Measurements from ENCODE around the gene RASSF7.

RASSF7 gene

GRCh38 chr11:556662-557256 is 4.0 kb upstream of the RASSF7 start:
- H3K9me3 ChIP-seq (ENCODE audit: insufficient read depth, low read depth, low read length) = peaks cover 4% of the 10 kb centered on the region
- H3K4me2 ChIP-seq (ENCODE audit: low read length) = peak overlapping the region; percentile 67
- no peak overlapping the region for H4K91ac ChIP-seq (ENCODE audit: low read depth, low read length)
- no peak overlapping the region for H3K23ac ChIP-seq (ENCODE audit: low read length)
- no peak for DNase-seq
- no peaks in the 10 kb centered on the region for H3K36me3 ChIP-seq (ENCODE audit: control insufficient read depth in 1 of 2, insufficient read depth in 2 of 2, low read length in 2 of 2)
- no peak overlapping the region for H3K27ac ChIP-seq (ENCODE audit: low read depth, low read length)
- no peak overlapping the region for H2BK120ac ChIP-seq (ENCODE audit: insufficient read depth, low read length, poor library complexity)
- H3K9ac ChIP-seq (ENCODE audit: low read length) = no peak overlapping the region
- H3K79me1 ChIP-seq (ENCODE audit: low read length) = peaks cover 20% of the 10 kb centered on the region
- no CpG with 5 or more reads among the region's 22 CpGs for WGBS (ENCODE audit: extremely low coverage, insufficient coverage, insufficient read length)
- no peak overlapping the region for H2AFZ ChIP-seq (ENCODE audit: insufficient read depth, low read length, poor library complexity)
- no peak overlapping the region for H3K14ac ChIP-seq (ENCODE audit: low read length)
- no peak overlapping the region for H2AK5ac ChIP-seq (ENCODE audit: low read length)
- no peak overlapping the region for H3K4me3 ChIP-seq (ENCODE audit: low read depth, low read length)
- no peak overlapping the region for H2BK5ac ChIP-seq (ENCODE audit: low read depth, low read length, poor library complexity)
- no peak overlapping the region for H3K4ac ChIP-seq (ENCODE audit: low read depth, low read length)
- no peak overlapping the region for H3K18ac ChIP-seq (ENCODE audit: low read length)
- H3K4me1 ChIP-seq (ENCODE audit: control insufficient read depth in 1 of 2, insufficient read depth in 2 of 2, low read length in 2 of 2) = peaks cover 23 to 29% of the 10 kb centered on the region in 2 experiments
- H3K79me2 ChIP-seq (ENCODE audit: control insufficient read depth, insufficient read depth, low read length, poor library complexity) = peaks cover 13% of the 10 kb centered on the region
- H3K27me3 ChIP-seq (ENCODE audit: insufficient read depth, low read length) = peaks cover 17% of the 10 kb centered on the region
- H2BK12ac ChIP-seq (ENCODE audit: low read length) = no peak overlapping the region
- no peak overlapping the region for H4K8ac ChIP-seq (ENCODE audit: low read depth, low read length)
- H4K12ac ChIP-seq (ENCODE audit: low read depth, low read length) = no peak overlapping the region

GRCh38 chr11:557328-558132 is 3.2 kb upstream of the RASSF7 start:
- H3K18ac ChIP-seq (ENCODE audit: low read length) = no peak overlapping the region
- no peak overlapping the region for H3K4me2 ChIP-seq (ENCODE audit: low read length)
- peaks cover 17% of the 10 kb centered on the region for H3K27me3 ChIP-seq (ENCODE audit: insufficient read depth, low read length)
- peaks cover 4% of the 10 kb centered on the region for H3K9me3 ChIP-seq (ENCODE audit: insufficient read depth, low read depth, low read length)
- no peak overlapping the region for H2BK12ac ChIP-seq (ENCODE audit: low read length)
- peaks cover 30 to 36% of the 10 kb centered on the region in 2 experiments for H3K4me1 ChIP-seq (ENCODE audit: control insufficient read depth in 1 of 2, insufficient read depth in 2 of 2, low read length in 2 of 2)
- no peak overlapping the region for H3K14ac ChIP-seq (ENCODE audit: low read length)
- peaks cover 0 to 7% of the 10 kb centered on the region in 2 experiments for H3K36me3 ChIP-seq (ENCODE audit: control insufficient read depth in 1 of 2, insufficient read depth in 2 of 2, low read length in 2 of 2)
- no peak overlapping the region for H3K27ac ChIP-seq (ENCODE audit: low read depth, low read length)
- H2AK5ac ChIP-seq (ENCODE audit: low read length) = no peak overlapping the region
- no peak overlapping the region for H3K4me3 ChIP-seq (ENCODE audit: low read depth, low read length)
- no peak overlapping the region for H3K23ac ChIP-seq (ENCODE audit: low read length)
- WGBS (ENCODE audit: extremely low coverage, insufficient coverage, insufficient read length) = no CpG with 5 or more reads among the region's 24 CpGs
- no peak overlapping the region for H2BK120ac ChIP-seq (ENCODE audit: insufficient read depth, low read length, poor library complexity)
- peaks cover 17% of the 10 kb centered on the region for H3K79me2 ChIP-seq (ENCODE audit: control insufficient read depth, insufficient read depth, low read length, poor library complexity)
- H3K4ac ChIP-seq (ENCODE audit: low read depth, low read length) = no peak overlapping the region
- DNase-seq = no peak
- H3K9ac ChIP-seq (ENCODE audit: low read length) = no peak overlapping the region
- no peak overlapping the region for H2BK5ac ChIP-seq (ENCODE audit: low read depth, low read length, poor library complexity)
- H4K8ac ChIP-seq (ENCODE audit: low read depth, low read length) = no peak overlapping the region
- no peak overlapping the region for H2AFZ ChIP-seq (ENCODE audit: insufficient read depth, low read length, poor library complexity)
- H3K79me1 ChIP-seq (ENCODE audit: low read length) = peaks cover 23% of the 10 kb centered on the region
- H4K91ac ChIP-seq (ENCODE audit: low read depth, low read length) = no peak overlapping the region
- no peak overlapping the region for H4K12ac ChIP-seq (ENCODE audit: low read depth, low read length)

GRCh38 chr11:558503-558902 is 2.3 kb upstream of the RASSF7 start:
- Histone ChIP-seq H3K79me2 (ENCODE audit: control insufficient read depth, insufficient read depth, low read length, poor library complexity) (peaks cover 20% of the 10 kb centered on the region), H2BK5ac (ENCODE audit: low read depth, low read length, poor library complexity) (no peak overlapping the region), H3K14ac (ENCODE audit: low read length) (no peak overlapping the region), H3K4me3 (ENCODE audit: low read depth, low read length) (no peak overlapping the region), H3K27ac (ENCODE audit: low read depth, low read length) (no peak overlapping the region), H3K9ac (ENCODE audit: low read length) (no peak overlapping the region), H3K4me2 (ENCODE audit: low read length) (no peak overlapping the region), H3K23ac (ENCODE audit: low read length) (no peak overlapping the region), H3K79me1 (ENCODE audit: low read length) (peaks cover 28% of the 10 kb centered on the region), H3K9me3 (ENCODE audit: insufficient read depth, low read depth, low read length) (peaks cover 5% of the 10 kb centered on the region), H2BK120ac (ENCODE audit: insufficient read depth, low read length, poor library complexity) (no peak overlapping the region), H3K18ac (ENCODE audit: low read length) (no peak overlapping the region), H3K4ac (ENCODE audit: low read depth, low read length) (no peak overlapping the region), H4K91ac (ENCODE audit: low read depth, low read length) (no peak overlapping the region), H2AFZ (ENCODE audit: insufficient read depth, low read length, poor library complexity) (no peak overlapping the region), H2AK5ac (ENCODE audit: low read length) (peak overlapping the region; percentile 20), H4K12ac (ENCODE audit: low read depth, low read length) (no peak overlapping the region), H3K27me3 (ENCODE audit: insufficient read depth, low read length) (peaks cover 17% of the 10 kb centered on the region), H3K4me1 (ENCODE audit: control insufficient read depth in 1 of 2, insufficient read depth in 2 of 2, low read length in 2 of 2) (peaks cover 34 to 38% of the 10 kb centered on the region in 2 experiments), H2BK12ac (ENCODE audit: low read length) (no peak overlapping the region), H4K8ac (ENCODE audit: low read depth, low read length) (no peak overlapping the region), H3K36me3 (ENCODE audit: control insufficient read depth in 1 of 2, insufficient read depth in 2 of 2, low read length in 2 of 2) (peaks cover 7 to 17% of the 10 kb centered on the region in 2 experiments)
- no CpG with 5 or more reads among the region's 20 CpGs for WGBS (ENCODE audit: extremely low coverage, insufficient coverage, insufficient read length)
- DNase-seq = no peak

- H3K9me3 ChIP-seq (ENCODE audit: insufficient read depth, low read depth, low read length) = peaks cover 6% of the 10 kb centered on the region
- H2BK5ac ChIP-seq (ENCODE audit: low read depth, low read length, poor library complexity) = no peak overlapping the region
- peaks cover 11 to 22% of the 10 kb centered on the region in 2 experiments for H3K36me3 ChIP-seq (ENCODE audit: control insufficient read depth in 1 of 2, insufficient read depth in 2 of 2, low read length in 2 of 2)
- DNase-seq = no peak
- peak overlapping the region; percentile 51 for H4K12ac ChIP-seq (ENCODE audit: low read depth, low read length)
- H3K14ac ChIP-seq (ENCODE audit: low read length) = no peak overlapping the region
- no peak overlapping the region for H3K18ac ChIP-seq (ENCODE audit: low read length)
- H2BK120ac ChIP-seq (ENCODE audit: insufficient read depth, low read length, poor library complexity) = peak overlapping the region; percentile 9
- no peak overlapping the region for H3K9ac ChIP-seq (ENCODE audit: low read length)
- H3K79me2 ChIP-seq (ENCODE audit: control insufficient read depth, insufficient read depth, low read length, poor library complexity) = peaks cover 20% of the 10 kb centered on the region
- no peak overlapping the region for H3K4me3 ChIP-seq (ENCODE audit: low read depth, low read length)
- H2AK5ac ChIP-seq (ENCODE audit: low read length) = peak overlapping the region; percentile 84
- H2AFZ ChIP-seq (ENCODE audit: insufficient read depth, low read length, poor library complexity) = no peak overlapping the region
- H2BK12ac ChIP-seq (ENCODE audit: low read length) = peak overlapping the region; percentile 42
- peaks cover 17% of the 10 kb centered on the region for H3K27me3 ChIP-seq (ENCODE audit: insufficient read depth, low read length)
- H3K27ac ChIP-seq (ENCODE audit: low read depth, low read length) = no peak overlapping the region
- no peak overlapping the region for H3K4me2 ChIP-seq (ENCODE audit: low read length)
- peak overlapping the region; percentile 9 for H3K4ac ChIP-seq (ENCODE audit: low read depth, low read length)
- H3K23ac ChIP-seq (ENCODE audit: low read length) = no peak overlapping the region
- peaks cover 37 to 41% of the 10 kb centered on the region in 2 experiments for H3K4me1 ChIP-seq (ENCODE audit: control insufficient read depth in 1 of 2, insufficient read depth in 2 of 2, low read length in 2 of 2)
- WGBS (ENCODE audit: extremely low coverage, insufficient coverage, insufficient read length) = no CpG with 5 or more reads among the region's 15 CpGs
- peak overlapping the region; percentile 81 for H4K91ac ChIP-seq (ENCODE audit: low read depth, low read length)
- H4K8ac ChIP-seq (ENCODE audit: low read depth, low read length) = peak overlapping the region; percentile 63
- peaks cover 32% of the 10 kb centered on the region for H3K79me1 ChIP-seq (ENCODE audit: low read length)
Measured at GRCh38 chr11:559020-559620, 1.6 kb upstream of the RASSF7 start.
